Measurements from ENCODE around the gene HOXC9. TPM values are rescaled to one million over a fixed set of nuclear protein-coding genes. Genes with fewer than 3 reads are reported as not detected.

The HOXC9 gene
- polyA plus RNA-seq, 2 of the 4 experiments (the other 2 are of a cell fraction), result 5.2 to 6.6 TPM

GRCh38 chr12:54027442-54027786 is 27.5 kb downstream of the HOXC9 start (continued):
- TF ChIP-seq EHMT2 (IDR thresholded peaks at IDR 0.05; ENCODE audit: low read depth), result no peak
- TF ChIP-seq RFX5 (IDR thresholded peaks at IDR 0.05), result no peak
- TF ChIP-seq EP300 (IDR thresholded peaks at IDR 0.05), result no peak

GRCh38 chr12:54028314-54029201 is 28.6 kb downstream of the HOXC9 start, which contains the start of gene HOXC6:
Gene HOXC6, plus strand, starts transcription at chr12:54028440. Its CDS starts 82 bp downstream, at chr12:54028522.
- Histone ChIP-seq H3K9me3 (no peaks in the 10 kb centered on the region), H3K4me1 (peaks cover 21% of the 10 kb centered on the region), H3K4me3 (peak within 1 kb of the TSS; percentile 52), H3K4me2 (peak within 1 kb of the TSS; percentile 96), H3K27ac (peak within 1 kb of the TSS; percentile 67 to 79)
- DNase-seq (ENCODE audit: low read depth in 1 of 2, low spot score in 1 of 2), result peak; percentile 53 to 90
- CTCF ChIA-PET, result interaction anchor here (0.6 to 27.9 kb wide), 7 partner anchors 8 to 186 kb away, joined by 3 to 476 read pairs (median 10); partner anchors contain the start of genes HOXC10 and SMUG1
- FAIRE-seq, result peak; percentile 76
- POLR2A ChIA-PET, result interaction anchor here (0.7 to 2.4 kb wide), 3 partner anchors 12 to 344 kb away, joined by 3 to 19 read pairs (median 5); partner anchors contain the start of gene SMUG1
- peak; percentile 60 to 69; a peak in 5 of 6 replicates for ATAC-seq
- TF ChIP-seq EP300 (IDR thresholded peaks at IDR 0.05), result no peak
- TF ChIP-seq, protein P1, sequence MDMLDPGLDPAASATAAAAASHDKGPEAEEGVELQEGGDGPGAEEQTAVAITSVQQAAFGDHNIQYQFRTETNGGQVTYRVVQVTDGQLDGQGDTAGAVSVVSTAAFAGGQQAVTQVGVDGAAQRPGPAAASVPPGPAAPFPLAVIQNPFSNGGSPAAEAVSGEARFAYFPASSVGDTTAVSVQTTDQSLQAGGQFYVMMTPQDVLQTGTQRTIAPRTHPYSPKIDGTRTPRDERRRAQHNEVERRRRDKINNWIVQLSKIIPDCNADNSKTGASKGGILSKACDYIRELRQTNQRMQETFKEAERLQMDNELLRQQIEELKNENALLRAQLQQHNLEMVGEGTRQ (IDR thresholded peaks at IDR 0.05), result peak; percentile 80
- TF ChIP-seq, protein P2, sequence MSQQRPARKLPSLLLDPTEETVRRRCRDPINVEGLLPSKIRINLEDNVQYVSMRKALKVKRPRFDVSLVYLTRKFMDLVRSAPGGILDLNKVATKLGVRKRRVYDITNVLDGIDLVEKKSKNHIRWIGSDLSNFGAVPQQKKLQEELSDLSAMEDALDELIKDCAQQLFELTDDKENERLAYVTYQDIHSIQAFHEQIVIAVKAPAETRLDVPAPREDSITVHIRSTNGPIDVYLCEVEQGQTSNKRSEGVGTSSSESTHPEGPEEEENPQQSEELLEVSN (IDR thresholded peaks at IDR 0.05; ENCODE audit: borderline replicate concordance, low read depth), result 0 out of 2 replicates have a peak, but pooled peaks have one; percentile 38
- 26% methylated on average over 36 of the region's 36 CpGs for WGBS (ENCODE audit: missing lambda C conversion rate)

- Histone ChIP-seq H3K4me2 (no peak overlapping the region), H3K9me3 (no peaks in the 10 kb centered on the region), H3K4me1 (peaks cover 21% of the 10 kb centered on the region), H3K27ac (no peak overlapping the region), H3K4me3 (no peak overlapping the region)
- WGBS (ENCODE audit: missing lambda C conversion rate), result 92% methylated on average over 46 of the region's 53 CpGs
- POLR2A ChIA-PET, result interaction anchor here (0.8 kb wide), 1 partner anchor 12 kb away, joined by 4 read pairs; no protein-coding TSS in a partner anchor
- DNase-seq (ENCODE audit: low read depth in 1 of 2, low spot score in 1 of 2), result no peak
- no peak for FAIRE-seq
- CTCF ChIA-PET, result interaction anchor here (1.2 to 27.9 kb wide), 5 partner anchors 25 to 286 kb away, joined by 3 to 476 read pairs (median 66); partner anchors contain the start of gene SMUG1
- TF ChIP-seq HMGXB4 (CRISPR knock-in tag; IDR thresholded peaks at IDR 0.05; ENCODE audit: borderline replicate concordance) (no peak), ESRRA (IDR thresholded peaks at IDR 0.05; ENCODE audit: borderline replicate concordance, low read length) (no peak), EHMT2 (IDR thresholded peaks at IDR 0.05; ENCODE audit: low read depth) (no peak), ZC3H11A (IDR thresholded peaks at IDR 0.05) (no peak)
- ATAC-seq, result no peak
Measured at GRCh38 chr12:54029529-54030441, 29.8 kb downstream of the HOXC9 start.

- WGBS (ENCODE audit: missing lambda C conversion rate), result 87% methylated on average over 7 of the region's 7 CpGs
- ATAC-seq (no peak), DNase-seq (ENCODE audit: low read depth in 1 of 2, low spot score in 1 of 2) (no peak), FAIRE-seq (no peak)
- Histone ChIP-seq H3K4me1 (peaks cover 21% of the 10 kb centered on the region), H3K4me2 (no peak overlapping the region), H3K9me3 (no peaks in the 10 kb centered on the region), H3K27ac (no peak overlapping the region), H3K4me3 (no peak overlapping the region)
- CTCF ChIA-PET, result interaction anchor here (1.2 to 27.9 kb wide), 7 partner anchors 8 to 287 kb away, joined by 3 to 476 read pairs (median 66); partner anchors contain the start of genes HOXC4 and SMUG1
- POLR2A ChIA-PET, result no interaction called here
- TF ChIP-seq JUNB (IDR thresholded peaks at IDR 0.05), result no peak
- no peak for TF ChIP-seq HMGXB4 (CRISPR knock-in tag; IDR thresholded peaks at IDR 0.05; ENCODE audit: borderline replicate concordance)
- TF ChIP-seq NFE2L2 (conservative IDR thresholded peaks at IDR 0.05; ENCODE audit: low read length), result no peak
- no peak for TF ChIP-seq JUN (IDR thresholded peaks at IDR 0.05)
- no peak for TF ChIP-seq CTCF (IDR thresholded peaks at IDR 0.05)
- TF ChIP-seq, protein P2 (IDR thresholded peaks at IDR 0.05; ENCODE audit: borderline replicate concordance, low read depth), result no peak
- no peak for TF ChIP-seq FOSB (CRISPR knock-in tag; IDR thresholded peaks at IDR 0.05)
- TF ChIP-seq, protein P3, sequence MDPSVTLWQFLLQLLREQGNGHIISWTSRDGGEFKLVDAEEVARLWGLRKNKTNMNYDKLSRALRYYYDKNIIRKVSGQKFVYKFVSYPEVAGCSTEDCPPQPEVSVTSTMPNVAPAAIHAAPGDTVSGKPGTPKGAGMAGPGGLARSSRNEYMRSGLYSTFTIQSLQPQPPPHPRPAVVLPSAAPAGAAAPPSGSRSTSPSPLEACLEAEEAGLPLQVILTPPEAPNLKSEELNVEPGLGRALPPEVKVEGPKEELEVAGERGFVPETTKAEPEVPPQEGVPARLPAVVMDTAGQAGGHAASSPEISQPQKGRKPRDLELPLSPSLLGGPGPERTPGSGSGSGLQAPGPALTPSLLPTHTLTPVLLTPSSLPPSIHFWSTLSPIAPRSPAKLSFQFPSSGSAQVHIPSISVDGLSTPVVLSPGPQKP (IDR thresholded peaks at IDR 0.05; ENCODE audit: low read depth, low read length), result no peak
- TF ChIP-seq RAD21 (conservative IDR thresholded peaks at IDR 0.05 in 1 of 2, IDR thresholded peaks at IDR 0.05 in 1 of 2), result no peak
- TF ChIP-seq EP300 (IDR thresholded peaks at IDR 0.05), result no peak
Measured at GRCh38 chr12:54030442-54030801, 30.5 kb downstream of the HOXC9 start.
